ENCODE measurements around the gene SAP25.

Gene SAP25

GRCh38 chr7:100607111-100607510 lies 33.4 kb upstream of the SAP25 start:
- Histone ChIP-seq H3K27ac (no peak overlapping the region), H2AFZ (no peak overlapping the region), H3K4me1 (no peaks in the 10 kb centered on the region), H3K9ac (no peak overlapping the region), H3K4me3 (ENCODE audit: low read depth, low read length) (no peak overlapping the region), H3K79me2 (no peaks in the 10 kb centered on the region), H3K9me3 (ENCODE audit: control insufficient read depth, low read length) (no peaks in the 10 kb centered on the region), H3K27me3 (ENCODE audit: control insufficient read depth, insufficient read depth, low read length) (no peaks in the 10 kb centered on the region), H3K36me3 (ENCODE audit: control insufficient read depth, insufficient read depth, low read length) (no peaks in the 10 kb centered on the region), H3K4me2 (ENCODE audit: low read length) (no peak overlapping the region)
- no peak for TF ChIP-seq CTCF (IDR thresholded peaks at IDR 0.05)

GRCh38 chr7:100606313-100606712 lies 32.6 kb upstream of the SAP25 start:
- no peaks in the 10 kb centered on the region for H3K79me2 ChIP-seq
- no peaks in the 10 kb centered on the region for H3K36me3 ChIP-seq (ENCODE audit: control insufficient read depth, insufficient read depth, low read length)
- no peak for TF ChIP-seq CTCF (IDR thresholded peaks at IDR 0.05)
- H3K4me3 ChIP-seq (ENCODE audit: low read depth, low read length), result peak overlapping the region; percentile 75
- no peak overlapping the region for H2AFZ ChIP-seq
- H3K27ac ChIP-seq, result no peak overlapping the region
- H3K4me1 ChIP-seq, result no peaks in the 10 kb centered on the region
- H3K9ac ChIP-seq, result no peak overlapping the region
- no peaks in the 10 kb centered on the region for H3K9me3 ChIP-seq (ENCODE audit: control insufficient read depth, low read length)
- no peaks in the 10 kb centered on the region for H3K27me3 ChIP-seq (ENCODE audit: control insufficient read depth, insufficient read depth, low read length)
- peak overlapping the region; percentile 77 for H3K4me2 ChIP-seq (ENCODE audit: low read length)

GRCh38 chr7:100604976-100605911 lies 31.5 kb upstream of the SAP25 start:
- Histone ChIP-seq H3K36me3 (ENCODE audit: control insufficient read depth, insufficient read depth, low read length) (no peaks in the 10 kb centered on the region), H3K79me2 (no peaks in the 10 kb centered on the region), H3K4me2 (ENCODE audit: low read length) (peak overlapping the region; percentile 77), H3K4me1 (no peaks in the 10 kb centered on the region), H3K27me3 (ENCODE audit: control insufficient read depth, insufficient read depth, low read length) (no peaks in the 10 kb centered on the region), H3K9me3 (ENCODE audit: control insufficient read depth, low read length) (no peaks in the 10 kb centered on the region), H3K27ac (peak overlapping the region; percentile 18), H3K9ac (no peak overlapping the region), H3K4me3 (ENCODE audit: low read depth, low read length) (peak overlapping the region; percentile 75), H2AFZ (peak overlapping the region; percentile 85)
- TF ChIP-seq CTCF (IDR thresholded peaks at IDR 0.05), result no peak

- Histone ChIP-seq H3K4me3 (ENCODE audit: low read depth, low read length) (peak overlapping the region; percentile 75), H3K36me3 (ENCODE audit: control insufficient read depth, insufficient read depth, low read length) (no peaks in the 10 kb centered on the region), H3K27ac (peak overlapping the region; percentile 18), H2AFZ (peak overlapping the region; percentile 85), H3K4me1 (no peaks in the 10 kb centered on the region), H3K27me3 (ENCODE audit: control insufficient read depth, insufficient read depth, low read length) (no peaks in the 10 kb centered on the region), H3K9ac (no peak overlapping the region), H3K4me2 (ENCODE audit: low read length) (peak overlapping the region; percentile 77), H3K9me3 (ENCODE audit: control insufficient read depth, low read length) (no peaks in the 10 kb centered on the region), H3K79me2 (no peaks in the 10 kb centered on the region)
- TF ChIP-seq CTCF (IDR thresholded peaks at IDR 0.05), result peak; percentile 57
Measured at GRCh38 chr7:100604028-100604975, 30.6 kb upstream of the SAP25 start.

All from parathyroid adenoma (tissue), 2 donors.